Measurements from ENCODE around the gene MAS1L. TPM values are rescaled to one million over a fixed set of nuclear protein-coding genes. Genes with fewer than 3 reads are reported as not detected.

Gene MAS1L
- total RNA-seq, 1 donor from 2014 or later = not detected

GRCh38 chr6:29483735-29484134 is 4.0 kb downstream of the MAS1L start:
- no peak for DNase-seq (ENCODE audit: extremely low spot score in 2 of 2)
- Histone ChIP-seq H3K9me3 (no peaks in the 10 kb centered on the region), H3K4me1 (no peaks in the 10 kb centered on the region), H3K27me3 (no peaks in the 10 kb centered on the region), H3K36me3 (no peaks in the 10 kb centered on the region), H3K27ac (no peak overlapping the region), H3K4me3 (no peak overlapping the region)
- TF ChIP-seq, protein P1, sequence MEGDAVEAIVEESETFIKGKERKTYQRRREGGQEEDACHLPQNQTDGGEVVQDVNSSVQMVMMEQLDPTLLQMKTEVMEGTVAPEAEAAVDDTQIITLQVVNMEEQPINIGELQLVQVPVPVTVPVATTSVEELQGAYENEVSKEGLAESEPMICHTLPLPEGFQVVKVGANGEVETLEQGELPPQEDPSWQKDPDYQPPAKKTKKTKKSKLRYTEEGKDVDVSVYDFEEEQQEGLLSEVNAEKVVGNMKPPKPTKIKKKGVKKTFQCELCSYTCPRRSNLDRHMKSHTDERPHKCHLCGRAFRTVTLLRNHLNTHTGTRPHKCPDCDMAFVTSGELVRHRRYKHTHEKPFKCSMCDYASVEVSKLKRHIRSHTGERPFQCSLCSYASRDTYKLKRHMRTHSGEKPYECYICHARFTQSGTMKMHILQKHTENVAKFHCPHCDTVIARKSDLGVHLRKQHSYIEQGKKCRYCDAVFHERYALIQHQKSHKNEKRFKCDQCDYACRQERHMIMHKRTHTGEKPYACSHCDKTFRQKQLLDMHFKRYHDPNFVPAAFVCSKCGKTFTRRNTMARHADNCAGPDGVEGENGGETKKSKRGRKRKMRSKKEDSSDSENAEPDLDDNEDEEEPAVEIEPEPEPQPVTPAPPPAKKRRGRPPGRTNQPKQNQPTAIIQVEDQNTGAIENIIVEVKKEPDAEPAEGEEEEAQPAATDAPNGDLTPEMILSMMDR (IDR thresholded peaks at IDR 0.05) = no peak
- no peak for TF ChIP-seq POLR2AphosphoS5 (IDR thresholded peaks at IDR 0.05; ENCODE audit: insufficient read depth in 1 of 2, low read depth in 1 of 2)
- no peak for TF ChIP-seq POLR2A (IDR thresholded peaks at IDR 0.05)
- intact Hi-C loops (cut with DNase I) = no loop called here

- Histone ChIP-seq H3K27me3 (no peaks in the 10 kb centered on the region), H3K9me3 (no peaks in the 10 kb centered on the region), H3K27ac (no peak overlapping the region), H3K4me3 (no peak overlapping the region), H3K36me3 (no peaks in the 10 kb centered on the region), H3K4me1 (no peaks in the 10 kb centered on the region)
- intact Hi-C loops (cut with DNase I) = no loop called here
- DNase-seq (ENCODE audit: extremely low spot score in 2 of 2) = no peak
- no peak for TF ChIP-seq POLR2A (IDR thresholded peaks at IDR 0.05)
- TF ChIP-seq, protein P1 (IDR thresholded peaks at IDR 0.05) = no peak
- TF ChIP-seq POLR2AphosphoS5 (IDR thresholded peaks at IDR 0.05; ENCODE audit: insufficient read depth in 1 of 2, low read depth in 1 of 2) = no peak
These were observed 4.6 kb downstream of the MAS1L start for GRCh38 chr6:29483186-29483585.

DNA sequence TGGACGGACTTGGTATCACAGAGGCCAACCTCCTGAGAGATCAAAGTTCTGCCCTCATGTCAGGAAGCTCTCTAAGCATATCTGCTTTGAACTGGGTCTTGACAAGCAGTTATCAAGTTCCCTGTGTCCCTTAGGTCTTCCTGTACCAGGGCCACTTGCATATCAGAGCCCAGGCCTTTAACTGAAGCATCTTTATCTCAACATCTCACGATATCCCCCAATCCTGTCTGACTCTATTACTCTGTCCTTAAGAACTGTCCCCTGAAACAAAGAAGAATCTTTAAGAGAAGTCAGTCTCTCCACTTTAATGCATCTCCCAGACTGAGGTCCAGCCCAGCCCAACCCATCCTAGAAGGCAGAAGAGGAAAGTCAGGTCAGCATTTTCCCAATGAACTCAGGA is 8.2 kb downstream of the MAS1L start:
- no peaks in the 10 kb centered on the region for H3K9me3 ChIP-seq
- no peak for DNase-seq (ENCODE audit: extremely low spot score in 2 of 2)
- TF ChIP-seq POLR2AphosphoS5 (IDR thresholded peaks at IDR 0.05; ENCODE audit: insufficient read depth in 1 of 2, low read depth in 1 of 2) = no peak
- TF ChIP-seq, protein P1 (IDR thresholded peaks at IDR 0.05) = no peak
- TF ChIP-seq POLR2A (IDR thresholded peaks at IDR 0.05) = no peak
- H3K4me3 ChIP-seq = no peak overlapping the region
- no peak overlapping the region for H3K27ac ChIP-seq
- intact Hi-C loops (cut with DNase I) = no loop called here
- H3K36me3 ChIP-seq = no peaks in the 10 kb centered on the region
- no peaks in the 10 kb centered on the region for H3K27me3 ChIP-seq
- no peaks in the 10 kb centered on the region for H3K4me1 ChIP-seq

- H3K27ac ChIP-seq = no peak overlapping the region
- H3K27me3 ChIP-seq = no peaks in the 10 kb centered on the region
- TF ChIP-seq POLR2AphosphoS5 (IDR thresholded peaks at IDR 0.05; ENCODE audit: insufficient read depth in 1 of 2, low read depth in 1 of 2) = no peak
- TF ChIP-seq, protein P1 (IDR thresholded peaks at IDR 0.05) = no peak
- no peak for TF ChIP-seq POLR2A (IDR thresholded peaks at IDR 0.05)
- H3K9me3 ChIP-seq = no peaks in the 10 kb centered on the region
- no peak for DNase-seq (ENCODE audit: extremely low spot score in 2 of 2)
- no peak overlapping the region for H3K4me3 ChIP-seq
- no peaks in the 10 kb centered on the region for H3K36me3 ChIP-seq
- intact Hi-C loops (cut with DNase I) = no loop called here
- H3K4me1 ChIP-seq = no peaks in the 10 kb centered on the region
These were observed 9.0 kb downstream of the MAS1L start for GRCh38 chr6:29478740-29479139.

DNA sequence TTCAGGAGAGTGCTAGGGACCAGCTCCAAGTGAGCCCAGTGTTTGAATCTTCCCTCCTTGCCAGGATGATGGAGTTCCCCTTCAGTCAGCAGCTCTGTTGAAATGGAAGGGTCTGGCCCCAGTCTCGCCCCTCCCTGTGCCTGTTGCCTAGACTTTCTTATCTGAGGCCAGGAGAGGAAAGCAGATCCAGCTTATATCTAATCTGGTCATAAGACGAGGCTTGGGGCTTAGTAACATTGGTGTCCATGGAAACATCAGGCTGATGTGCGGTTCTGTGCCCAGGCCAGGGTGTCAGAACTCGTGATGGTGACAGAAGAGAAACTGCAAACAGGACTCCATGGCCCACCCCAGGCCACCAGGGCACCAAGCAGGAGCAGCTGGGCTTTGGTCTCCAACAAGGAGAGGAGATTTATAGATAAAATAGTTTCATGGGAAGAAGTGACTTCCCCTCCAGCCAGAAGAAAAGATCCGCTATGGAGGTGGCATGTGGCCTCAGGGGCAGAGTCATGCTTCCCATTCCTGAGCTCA is 9.8 kb downstream of the MAS1L start:
- no peaks in the 10 kb centered on the region for H3K4me1 ChIP-seq
- no peak overlapping the region for H3K4me3 ChIP-seq
- H3K27ac ChIP-seq = no peak overlapping the region
- no peaks in the 10 kb centered on the region for H3K27me3 ChIP-seq
- TF ChIP-seq POLR2A (IDR thresholded peaks at IDR 0.05) = no peak
- TF ChIP-seq, protein P1 (IDR thresholded peaks at IDR 0.05) = no peak
- TF ChIP-seq POLR2AphosphoS5 (IDR thresholded peaks at IDR 0.05; ENCODE audit: insufficient read depth in 1 of 2, low read depth in 1 of 2) = no peak
- DNase-seq (ENCODE audit: extremely low spot score in 2 of 2) = no peak
- intact Hi-C loops (cut with DNase I) = no loop called here
- H3K9me3 ChIP-seq = no peaks in the 10 kb centered on the region
- no peaks in the 10 kb centered on the region for H3K36me3 ChIP-seq

Data from vagina (tissue), 2 donors.